SK-N-SH (cell line): ENCODE measurements around the gene MKRN1. TPM values are rescaled to one million over a fixed set of nuclear protein-coding genes. Genes with fewer than 3 reads are reported as not detected.

Experiments used
- polyA plus RNA-seq, 3 experiments: library from polyadenylated mRNA; depleted of rRNA; stranded (reverse); fragments of >200 nt; gene quantifications; 2 replicates each; pipeline ENCODE4 v1.2.3, GENCODE V29; 2012

The MKRN1 gene
- polyA plus RNA-seq, 1 of the 3 experiments (the other 2 are of a cell fraction) = 53.5 TPM

Other genes with a start within 250 kb of the MKRN1 start
- 53.3 and 73.2 TPM in 2 replicates for gene SLC37A3, start 81.0 kb downstream of the MKRN1 start, polyA plus RNA-seq (2012; rRNA removed)
- not detected in 2 replicates for gene RAB19, start 75.4 kb downstream of the MKRN1 start, polyA plus RNA-seq (2012; rRNA removed)
- gene DENND2A, start 161.3 kb upstream of the MKRN1 start, polyA plus RNA-seq (2012; rRNA removed) = 2.1 and 3.5 TPM in 2 replicates
- gene ADCK2, start 193.4 kb upstream of the MKRN1 start, polyA plus RNA-seq (2012; rRNA removed) = 17.7 and 19.0 TPM in 2 replicates
- gene NDUFB2, start 217.2 kb upstream of the MKRN1 start, polyA plus RNA-seq (2012; rRNA removed) = 1,154 and 1,214 TPM in 2 replicates